Fibroblast of skin of left quadriceps (primary cell): ENCODE data around the gene RP9.

Experiments
- DNase-seq, 2 experiments: peaks; one replicate each; pipeline ENCODE4 v3.0.0-alpha.2; 2013; ENCODE audit warnings: low read depth in 2 of 2

Gene RP9, protein sequence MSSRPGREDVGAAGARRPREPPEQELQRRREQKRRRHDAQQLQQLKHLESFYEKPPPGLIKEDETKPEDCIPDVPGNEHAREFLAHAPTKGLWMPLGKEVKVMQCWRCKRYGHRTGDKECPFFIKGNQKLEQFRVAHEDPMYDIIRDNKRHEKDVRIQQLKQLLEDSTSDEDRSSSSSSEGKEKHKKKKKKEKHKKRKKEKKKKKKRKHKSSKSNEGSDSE

DNA sequence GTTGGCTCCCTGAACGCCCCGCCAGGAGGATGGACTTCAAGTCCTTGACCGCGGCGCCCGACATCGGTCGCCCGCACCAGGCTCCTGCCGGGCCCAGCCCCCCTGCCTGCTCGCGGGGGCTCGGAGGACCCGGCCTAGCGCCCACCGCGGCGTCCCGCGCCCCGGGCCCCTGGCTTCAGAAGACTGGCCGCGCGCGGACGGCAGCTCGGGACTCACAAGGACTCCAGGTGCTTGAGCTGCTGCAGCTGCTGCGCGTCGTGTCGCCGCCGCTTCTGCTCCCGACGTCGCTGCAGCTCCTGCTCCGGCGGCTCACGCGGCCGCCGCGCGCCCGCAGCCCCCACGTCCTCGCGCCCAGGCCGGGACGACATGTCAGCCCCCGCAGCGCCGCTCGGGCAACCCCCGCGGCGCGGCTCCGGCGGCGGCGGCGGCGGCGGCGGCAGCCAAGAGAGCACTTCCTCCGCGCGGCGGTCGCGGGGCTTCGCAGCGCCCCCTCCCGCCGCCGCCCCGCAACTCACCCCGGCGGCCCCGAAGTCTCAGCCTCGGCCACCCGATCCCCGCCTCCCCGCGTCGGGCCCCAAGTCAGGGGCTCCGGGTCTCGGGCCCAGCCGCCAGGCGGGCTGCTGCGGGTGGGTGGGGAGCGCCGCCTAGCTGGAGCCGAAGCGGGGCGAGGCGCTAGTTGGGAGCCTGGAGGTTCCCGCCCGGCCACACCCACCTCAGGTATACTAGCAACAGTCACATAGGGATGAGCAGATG lies at the start of gene RP9:
Gene RP9, minus strand, starts transcription at position 400 of the 753 bp plus-strand sequence. Its CDS starts 32 bp downstream, at position 368.
- peak; percentile 25 to 45 for DNase-seq

DNA sequence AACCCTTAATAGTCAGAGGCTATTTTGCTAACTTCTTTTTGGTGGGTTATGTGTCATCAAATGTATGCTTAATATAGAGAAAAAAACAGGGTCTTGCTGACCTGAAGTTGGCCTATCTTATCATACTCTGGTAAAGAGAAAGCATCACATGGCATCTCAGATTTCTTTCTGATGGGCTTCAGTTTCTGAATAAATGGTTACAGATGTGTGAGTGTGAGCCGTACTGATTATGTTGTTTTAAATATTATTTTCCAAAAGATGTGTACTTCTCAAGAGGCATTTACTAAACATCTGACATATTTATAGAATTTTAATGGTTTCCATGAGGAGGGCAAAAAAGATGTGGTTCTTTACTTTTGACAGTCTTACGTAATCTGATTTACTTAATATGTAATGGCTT lies 48.6 kb upstream of the RP9 start:
- DNase-seq: peak; percentile 33 to 34

DNA sequence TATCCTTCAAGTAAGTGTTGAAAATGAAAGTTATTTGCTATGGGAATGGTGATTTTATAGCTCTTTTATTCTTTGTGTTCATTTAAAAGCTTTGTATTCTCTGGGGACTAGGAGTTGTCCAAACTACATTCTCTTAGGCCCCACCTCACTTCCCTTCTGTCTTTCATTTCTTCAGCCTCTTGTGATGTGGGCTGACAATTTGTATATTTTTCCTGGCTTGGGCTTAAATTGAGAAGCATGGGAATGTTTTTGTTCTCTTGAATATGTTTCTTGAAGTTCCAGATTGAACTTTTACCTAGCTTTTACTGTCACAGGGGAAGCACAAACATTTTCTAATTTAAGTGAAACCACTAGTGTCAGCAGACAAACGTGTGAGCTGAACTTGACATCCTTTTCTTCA lies 48.1 kb upstream of the RP9 start:
- peak in 1 of 2 experiments; percentile 24 for DNase-seq

DNA sequence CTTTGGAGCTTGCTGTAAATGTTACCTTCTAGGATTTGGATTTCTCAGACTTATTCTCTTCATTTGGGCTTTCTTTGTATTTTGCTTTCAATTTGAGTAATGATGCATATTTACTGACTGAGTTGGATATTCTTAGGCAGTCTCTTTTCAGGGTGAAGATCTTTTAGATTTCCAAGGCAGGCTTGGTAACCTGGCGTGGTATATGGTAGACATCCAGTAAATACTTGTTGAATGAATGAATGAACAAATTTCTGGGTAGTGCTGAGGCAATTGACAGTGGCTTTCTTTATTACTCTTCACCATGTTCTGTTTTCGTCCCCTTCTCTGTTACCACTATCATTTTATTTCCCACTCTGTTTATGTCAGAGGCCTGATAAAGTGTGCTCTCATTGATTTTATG lies 47.2 kb upstream of the RP9 start:
- no peak for DNase-seq

DNA sequence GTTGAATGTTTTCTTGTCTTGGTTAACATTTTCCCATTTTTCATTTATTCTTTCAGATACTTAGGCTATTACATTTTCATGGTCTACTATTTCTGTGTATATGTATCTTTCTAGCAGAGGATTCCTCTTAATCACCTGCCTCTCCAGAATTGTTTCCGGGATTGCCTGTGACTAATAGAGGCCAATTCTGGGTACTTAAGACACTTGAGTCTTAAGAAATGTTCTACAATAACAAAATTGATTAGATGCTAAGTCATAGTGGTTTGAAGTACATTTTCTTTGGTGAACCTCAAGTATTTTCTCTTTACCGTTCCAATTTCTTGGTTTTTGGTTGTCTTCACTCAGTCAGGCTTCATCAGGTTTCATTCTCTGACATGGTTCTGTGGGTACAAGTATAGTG lies 46.6 kb upstream of the RP9 start:
- peak in 1 of 2 experiments; percentile 9 for DNase-seq

DNA sequence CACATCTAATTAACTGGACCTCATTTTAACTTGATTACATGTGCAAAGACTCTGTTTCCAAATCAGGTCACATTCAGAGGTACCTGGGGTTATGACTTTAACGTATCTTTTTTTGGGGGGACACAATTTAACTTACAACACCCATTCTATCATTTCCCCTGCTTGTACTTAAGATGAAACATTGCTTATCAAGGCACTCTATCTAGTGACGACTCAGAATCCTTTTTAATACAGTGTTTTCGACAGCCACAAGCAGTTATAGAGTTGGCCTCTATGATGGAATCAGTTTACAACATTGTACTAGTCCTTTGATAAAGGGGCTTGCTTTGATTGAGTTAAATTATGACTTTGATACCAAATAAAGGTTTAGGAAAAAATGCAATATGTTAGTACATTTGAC lies 42.9 kb upstream of the RP9 start:
- DNase-seq: no peak

DNA sequence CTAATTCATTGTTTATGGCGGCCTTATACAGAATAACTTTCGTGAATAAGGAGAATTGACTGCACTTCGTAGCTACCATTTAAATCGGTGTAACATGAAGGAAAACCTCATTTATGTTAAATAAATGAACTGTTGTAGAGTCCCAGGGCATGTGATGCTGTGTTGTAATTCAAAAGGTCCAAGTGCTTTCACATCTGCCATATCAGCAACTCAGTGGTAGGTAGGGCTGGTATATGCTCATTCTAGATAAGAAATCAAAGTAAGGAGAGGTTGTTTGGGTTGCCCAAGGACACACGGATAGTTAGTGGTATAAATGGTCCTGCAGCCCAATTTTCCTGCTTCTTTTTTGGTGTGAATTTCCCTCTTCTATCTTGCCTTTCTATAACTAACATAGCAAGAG lies 36.0 kb upstream of the RP9 start:
- no peak for DNase-seq

DNA sequence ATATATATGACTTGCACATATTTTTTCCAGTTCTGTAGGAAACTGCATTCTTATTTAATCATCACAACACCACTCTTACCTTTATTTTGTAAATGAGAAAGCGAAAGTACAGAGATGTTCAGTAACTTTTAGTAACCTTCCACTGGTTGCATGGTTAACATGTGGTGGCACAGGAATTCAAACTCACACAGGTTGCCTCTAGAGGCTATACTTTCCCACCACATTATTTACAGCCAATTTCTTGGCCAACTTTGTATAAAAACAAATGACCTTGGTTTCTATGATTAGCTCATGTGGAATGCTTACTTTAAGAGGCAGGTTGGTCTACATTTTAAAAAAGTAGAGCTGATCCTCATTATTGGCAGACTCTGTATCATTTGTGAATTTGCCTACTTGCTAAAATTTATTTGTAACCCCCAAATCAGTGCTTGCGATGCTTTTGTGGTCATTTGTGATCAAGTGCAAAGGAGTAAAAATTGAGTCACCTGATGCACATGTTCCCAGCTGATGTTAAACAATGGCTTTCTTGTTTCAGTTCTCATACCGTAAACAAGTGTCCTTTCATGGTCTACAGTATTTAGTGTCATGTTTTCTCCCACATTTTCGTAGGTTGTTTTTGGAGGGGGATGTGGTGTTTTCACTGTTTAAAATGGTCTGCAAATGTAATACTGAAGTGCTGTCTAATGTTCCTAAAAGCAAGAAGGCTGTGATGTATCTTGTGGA lies 35.0 kb upstream of the RP9 start:
- DNase-seq: no peak

DNA sequence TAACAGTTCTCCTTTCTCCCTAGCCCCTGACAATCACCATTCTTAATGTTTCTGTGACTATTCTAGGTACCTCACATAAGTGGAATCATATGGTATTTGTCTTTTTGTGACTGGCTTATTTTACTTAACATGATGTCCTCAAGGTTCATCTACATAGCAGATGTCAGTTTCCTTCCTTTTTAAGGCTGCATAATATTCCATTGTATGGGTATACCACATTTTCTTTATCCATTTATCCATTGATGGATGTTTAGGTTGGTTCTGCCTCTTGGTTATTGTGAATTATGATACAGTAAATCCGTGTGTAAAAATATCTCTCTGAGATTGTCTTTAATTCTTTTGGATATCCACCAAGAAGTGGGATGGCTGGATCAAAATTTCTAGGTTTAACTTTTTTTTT lies 33.4 kb upstream of the RP9 start:
- DNase-seq: no peak

DNA sequence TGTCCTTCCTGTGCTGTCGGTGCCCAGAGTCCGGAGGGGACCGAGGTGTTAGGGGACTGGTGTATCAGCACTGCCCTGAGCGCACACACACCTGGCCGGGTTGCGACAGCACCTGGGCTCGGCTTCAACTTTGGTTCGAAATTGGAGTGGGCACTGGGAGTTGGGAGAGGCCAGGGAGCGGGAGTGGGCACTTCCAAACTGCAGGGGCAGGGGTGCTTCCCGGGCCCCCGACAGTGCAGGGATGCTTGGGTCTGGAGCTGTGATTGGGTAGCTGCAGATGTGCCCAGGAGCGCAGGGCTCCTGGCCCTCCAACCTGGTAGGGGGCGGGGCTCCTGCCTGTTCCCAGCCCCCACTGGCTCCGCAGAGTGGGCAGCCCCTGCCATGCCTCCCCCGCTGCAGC lies 27.9 kb upstream of the RP9 start:
- no peak for DNase-seq

DNA sequence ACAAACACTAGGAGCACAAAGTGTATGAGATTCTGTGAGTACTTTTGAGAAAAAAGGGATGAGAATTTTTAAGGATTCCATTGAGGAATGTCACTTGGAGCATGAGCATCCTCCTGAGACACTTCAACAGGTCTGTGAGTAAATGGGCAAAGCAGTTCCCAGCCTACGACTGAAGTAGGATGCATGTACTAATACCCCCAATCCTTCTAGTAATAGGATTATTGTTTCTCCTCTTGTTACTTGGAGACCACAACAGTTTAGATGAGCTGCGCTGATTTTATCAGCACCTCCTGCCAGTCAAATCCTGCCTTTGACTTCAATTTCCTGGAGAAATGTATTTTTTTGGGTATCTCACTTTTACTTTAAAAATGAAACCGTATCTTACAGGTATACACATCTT lies 21.0 kb upstream of the RP9 start:
- DNase-seq: no peak

DNA sequence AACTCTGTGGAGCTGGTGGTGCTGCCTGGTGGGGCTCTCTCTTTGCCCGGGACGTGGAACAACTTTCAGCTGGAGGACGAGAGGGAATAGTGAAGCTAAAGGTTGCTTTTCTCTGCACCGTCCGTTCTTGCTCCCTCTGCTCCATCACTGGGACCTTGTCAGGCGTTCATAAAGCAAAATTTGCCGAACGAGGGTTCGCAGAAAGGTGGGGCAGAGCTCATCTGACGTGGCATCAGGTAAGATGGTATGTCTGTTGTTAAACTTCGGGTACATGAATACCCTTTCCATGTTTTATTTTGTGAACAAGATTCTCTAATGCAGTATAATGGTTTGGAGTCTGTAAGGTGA lies 20.6 kb upstream of the RP9 start:
- no peak for DNase-seq

DNA sequence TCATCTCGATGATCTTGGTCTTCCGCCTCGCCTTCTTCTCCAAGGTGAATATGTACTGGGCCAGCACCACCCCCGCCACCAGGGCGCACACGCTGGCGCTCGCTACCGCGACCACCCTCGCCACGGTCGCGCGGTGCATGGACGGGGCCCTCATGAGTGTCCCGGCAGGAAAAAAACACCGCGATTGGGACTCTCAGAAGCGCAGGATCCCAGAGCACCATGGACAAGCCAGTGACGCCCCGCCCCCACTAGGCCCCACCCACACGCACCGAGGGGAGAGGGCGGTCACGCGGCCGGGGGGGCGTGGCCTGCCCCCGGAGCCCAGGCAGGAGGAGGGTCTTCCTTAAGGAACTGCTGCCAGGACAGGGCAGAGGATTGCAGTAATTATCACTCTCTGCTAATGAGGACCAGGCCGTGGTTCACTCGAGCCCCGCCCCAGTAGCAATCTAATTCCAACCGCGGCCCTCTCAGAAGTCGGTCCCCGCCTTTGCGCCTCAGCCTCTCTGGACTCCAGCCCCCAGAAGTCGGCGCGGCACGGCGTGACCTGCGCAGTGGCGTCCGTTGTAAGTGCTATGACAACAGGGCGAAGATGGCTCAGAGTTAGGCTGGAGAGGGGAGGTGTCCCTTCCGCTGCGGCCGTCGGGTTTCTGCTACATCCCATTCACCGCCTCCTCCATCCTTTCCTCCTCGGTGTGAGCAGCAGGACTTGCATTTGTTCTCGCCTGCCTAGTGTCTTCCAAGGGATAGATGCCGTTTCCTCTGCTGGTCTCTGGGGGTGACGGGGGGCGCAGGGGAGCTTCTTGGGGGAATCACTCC lies 20.0 kb upstream of the RP9 start, which contains the start of gene BBS9:
Gene BBS9, plus strand, starts transcription at position 575 of the 816 bp plus-strand sequence. CDS start 16,689 bp downstream, outside the sequence.
- DNase-seq: peak; percentile 89 to 90

DNA sequence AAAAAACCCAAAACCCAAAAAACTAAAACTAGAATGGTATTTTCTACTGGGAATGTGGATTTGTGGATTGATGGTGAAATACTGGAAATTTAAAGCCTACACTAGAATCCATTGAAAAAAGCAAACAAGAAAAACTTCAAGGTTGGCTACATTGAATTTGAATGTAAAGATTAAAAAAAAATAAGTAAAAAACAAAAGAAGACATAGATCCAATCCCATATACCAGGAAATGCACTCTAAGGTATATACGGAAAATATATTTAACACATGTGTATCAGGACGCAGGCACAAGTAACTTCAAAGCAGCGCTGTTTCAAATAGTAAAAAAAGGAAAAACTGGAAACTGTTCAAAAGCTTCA lies 19.4 kb upstream of the RP9 start:
- no peak for DNase-seq

DNA sequence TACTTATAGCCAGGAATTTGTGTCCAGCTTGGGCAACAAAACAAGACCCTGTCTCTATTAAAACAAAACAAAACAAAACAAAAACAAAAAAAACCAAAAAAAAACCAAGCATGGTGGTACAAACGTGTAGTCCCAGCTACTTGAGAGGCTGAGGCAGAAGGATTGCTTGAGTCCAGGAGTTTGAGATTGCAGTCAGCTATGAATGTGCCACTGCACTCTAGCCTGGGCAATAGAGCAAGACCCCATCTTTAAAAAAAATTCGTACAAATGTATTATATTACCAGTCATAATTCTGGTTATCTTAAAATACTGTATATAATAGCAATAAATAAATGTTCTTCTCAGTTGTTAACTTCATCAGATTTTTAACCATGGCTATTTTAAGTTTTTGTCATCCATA lies 17.9 kb upstream of the RP9 start:
- DNase-seq: no peak

DNA sequence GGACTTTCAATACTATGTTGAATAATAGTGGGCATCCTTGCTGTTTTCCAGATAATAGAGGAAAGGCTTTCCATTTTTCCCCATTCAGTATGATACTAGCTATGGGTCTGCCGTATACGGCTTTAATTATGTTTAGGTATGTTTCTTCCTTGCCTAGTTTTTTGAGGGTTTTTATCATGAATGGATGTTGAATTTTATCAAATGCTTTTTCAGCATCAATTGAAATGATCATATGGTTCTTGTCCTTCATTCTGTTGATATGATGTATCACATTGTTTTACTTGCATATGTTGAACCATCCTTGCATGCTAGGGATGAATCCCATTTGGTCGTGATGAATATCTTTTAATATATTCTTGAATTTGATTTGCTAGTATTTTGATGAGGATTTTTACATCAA lies 9.2 kb upstream of the RP9 start:
- no peak for DNase-seq

DNA sequence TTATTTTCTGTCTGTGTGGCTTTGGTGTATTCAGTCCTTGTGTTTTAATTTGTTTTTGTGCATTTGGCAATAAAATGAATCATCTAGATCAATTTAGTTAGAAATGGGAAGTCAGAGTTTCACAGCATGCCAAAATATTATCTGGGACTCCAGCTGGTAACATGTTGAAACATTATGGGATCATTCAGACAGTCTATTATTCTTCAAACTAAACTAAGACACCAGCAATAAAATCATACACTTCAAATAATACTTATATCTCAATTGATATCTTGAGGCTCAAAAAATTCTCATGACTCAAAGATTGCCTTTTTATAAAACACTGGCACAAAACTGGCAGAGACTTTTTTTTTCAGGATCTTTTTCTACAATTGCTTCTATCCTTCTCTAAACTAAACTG lies 5.8 kb upstream of the RP9 start:
- DNase-seq: no peak

DNA sequence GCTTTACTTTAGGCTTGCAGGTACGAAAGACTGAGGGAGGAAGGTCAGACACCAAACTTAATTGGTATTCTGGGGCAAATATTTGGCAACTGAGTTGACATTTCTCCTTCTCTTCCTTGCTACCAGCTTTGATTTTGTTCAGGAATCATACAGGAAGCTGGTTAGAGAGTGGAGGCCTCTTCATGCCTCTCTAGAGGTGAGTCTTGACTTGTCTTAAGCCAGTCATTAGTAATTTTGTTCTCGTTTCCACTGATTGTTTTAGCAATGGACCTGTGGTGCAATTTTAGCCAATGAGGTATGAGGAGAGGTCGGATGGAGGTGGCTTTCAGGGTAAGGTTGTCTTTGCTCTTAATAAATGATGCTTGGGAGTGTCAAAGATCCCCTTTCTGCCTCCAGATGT lies 2.4 kb upstream of the RP9 start:
- no peak for DNase-seq

DNA sequence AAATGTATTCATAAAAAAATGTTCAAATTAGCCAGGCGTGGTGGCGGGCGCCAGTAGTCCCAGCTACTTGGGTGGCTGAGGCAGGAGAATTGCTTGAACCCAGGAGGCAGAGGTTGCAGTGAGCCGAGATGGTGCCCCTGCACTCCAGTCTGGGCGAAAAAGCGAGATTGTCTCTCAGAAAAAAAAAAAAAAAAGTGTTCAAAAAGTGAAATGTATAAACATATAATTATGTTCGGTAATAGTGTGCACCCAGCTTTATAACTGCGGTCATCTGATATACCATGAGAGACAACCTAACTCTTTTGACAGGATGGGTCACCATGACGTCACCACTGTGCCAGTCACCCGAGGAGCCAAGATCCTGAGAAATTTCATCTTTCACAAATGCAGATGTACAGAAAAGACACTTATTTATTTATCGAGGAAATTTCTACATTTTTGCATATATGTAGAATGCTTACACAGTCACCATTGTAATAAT lies 594 bp upstream of the RP9 start:
- DNase-seq: no peak

DNA sequence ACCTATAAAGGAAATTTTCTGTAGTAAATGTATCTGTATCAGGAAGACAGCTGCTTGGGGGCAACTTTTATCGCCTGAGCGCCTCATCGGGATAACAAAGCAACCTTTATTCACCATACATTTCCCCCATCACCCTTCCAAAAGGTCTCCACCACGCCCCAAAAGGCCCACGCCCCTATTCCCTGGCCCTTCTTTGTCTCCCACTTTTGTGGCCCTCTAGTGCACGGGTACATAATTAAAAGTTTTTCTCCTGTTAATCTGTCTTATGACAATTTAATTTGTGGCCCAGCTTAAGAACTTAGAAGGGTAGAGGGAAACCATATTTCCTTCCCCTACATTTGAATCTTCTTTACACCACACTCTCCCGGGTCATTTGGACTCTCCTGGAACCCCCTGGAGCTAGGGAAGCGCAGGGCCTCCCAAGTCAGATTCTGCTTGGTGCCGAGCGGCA lies 625 bp downstream of the RP9 start:
- DNase-seq: no peak

DNA sequence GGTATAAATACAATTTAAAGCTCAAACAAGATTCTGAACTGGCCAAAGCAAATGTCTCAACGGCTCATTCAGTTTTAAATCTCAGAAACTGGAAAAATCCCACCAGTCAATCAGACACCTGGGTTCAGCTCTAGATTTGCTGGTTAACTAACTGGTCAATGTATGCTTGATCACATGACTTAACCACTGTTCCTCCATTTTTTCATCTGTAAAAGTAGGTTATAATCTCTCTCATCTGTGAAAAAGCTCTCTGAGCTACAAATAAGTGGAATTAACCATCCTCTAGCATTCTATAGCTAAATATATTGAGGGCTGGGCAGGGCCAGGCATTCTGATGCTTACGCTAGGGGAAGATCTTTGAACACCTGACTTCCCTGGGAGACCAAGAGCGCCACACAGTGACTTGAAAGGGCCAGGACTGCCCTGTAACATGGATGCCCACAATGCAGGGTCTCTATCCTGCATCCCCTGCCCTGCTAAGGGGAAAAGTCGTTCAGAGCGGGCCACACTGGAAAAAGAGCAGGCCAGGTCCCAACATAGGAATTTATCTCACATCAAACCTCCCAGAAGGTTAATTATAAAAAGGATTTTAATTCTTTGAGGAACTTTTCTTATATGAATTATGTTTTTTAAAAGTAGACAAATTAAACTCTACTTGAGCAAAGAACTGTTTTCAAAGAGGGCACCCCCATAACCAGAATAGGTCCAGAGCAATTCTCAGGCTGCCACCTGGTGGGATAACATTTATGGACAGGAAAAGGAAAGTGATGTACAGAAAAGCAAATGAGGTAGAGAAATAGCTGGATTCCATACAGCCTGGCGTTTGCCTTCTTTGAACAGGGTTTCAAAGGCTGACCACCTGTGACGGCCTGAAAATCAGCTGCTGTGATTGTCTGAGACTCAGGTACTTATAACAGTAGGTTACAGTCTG lies 1.8 kb downstream of the RP9 start:
- DNase-seq: peak in 1 of 2 experiments; percentile 26
